ENCODE results near the gene CCND2.

DNA sequence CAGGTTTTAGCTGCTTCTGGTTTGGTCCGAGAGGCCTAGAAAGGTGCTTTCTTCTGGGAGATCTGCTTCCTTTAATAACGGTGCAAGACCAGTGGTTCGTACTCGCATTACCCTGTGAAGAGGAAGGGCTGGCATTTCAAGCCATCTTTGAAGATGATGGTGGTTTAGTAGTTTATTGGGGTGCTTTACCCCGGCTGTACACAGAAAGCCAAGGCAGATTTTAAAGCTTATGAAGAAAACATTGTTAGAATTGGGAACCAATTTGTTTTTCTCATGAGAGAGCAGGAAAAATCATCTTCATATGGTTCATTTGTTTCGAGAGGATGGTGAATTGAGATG, 3.6 kb downstream of the CCND2 start:
- TF ChIP-seq EP300 (IDR thresholded peaks at IDR 0.05) (no peak), POLR2A (IDR thresholded peaks at IDR 0.05) (no peak)
- TF ChIP-seq, protein P1, sequence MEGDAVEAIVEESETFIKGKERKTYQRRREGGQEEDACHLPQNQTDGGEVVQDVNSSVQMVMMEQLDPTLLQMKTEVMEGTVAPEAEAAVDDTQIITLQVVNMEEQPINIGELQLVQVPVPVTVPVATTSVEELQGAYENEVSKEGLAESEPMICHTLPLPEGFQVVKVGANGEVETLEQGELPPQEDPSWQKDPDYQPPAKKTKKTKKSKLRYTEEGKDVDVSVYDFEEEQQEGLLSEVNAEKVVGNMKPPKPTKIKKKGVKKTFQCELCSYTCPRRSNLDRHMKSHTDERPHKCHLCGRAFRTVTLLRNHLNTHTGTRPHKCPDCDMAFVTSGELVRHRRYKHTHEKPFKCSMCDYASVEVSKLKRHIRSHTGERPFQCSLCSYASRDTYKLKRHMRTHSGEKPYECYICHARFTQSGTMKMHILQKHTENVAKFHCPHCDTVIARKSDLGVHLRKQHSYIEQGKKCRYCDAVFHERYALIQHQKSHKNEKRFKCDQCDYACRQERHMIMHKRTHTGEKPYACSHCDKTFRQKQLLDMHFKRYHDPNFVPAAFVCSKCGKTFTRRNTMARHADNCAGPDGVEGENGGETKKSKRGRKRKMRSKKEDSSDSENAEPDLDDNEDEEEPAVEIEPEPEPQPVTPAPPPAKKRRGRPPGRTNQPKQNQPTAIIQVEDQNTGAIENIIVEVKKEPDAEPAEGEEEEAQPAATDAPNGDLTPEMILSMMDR (IDR thresholded peaks at IDR 0.05), result no peak

Data from ovary (tissue), 3 donors.